A673 (cell line): ENCODE results near the gene C8G. TPM values are rescaled to one million over a fixed set of nuclear protein-coding genes. Genes with fewer than 3 reads are reported as not detected.

Experiments
- BruUV-seq: library from RNA; stranded (reverse); fragments of 400-500 nt; replicated peaks from 2 replicates; lab custom pipeline; 2021; lab: Mats Ljungman, UMichigan
- CTCF ChIA-PET: fragments of 300-600 bp; sonication (Branson Sonifier 250); formaldehyde crosslinking; loops from one replicate; lab custom pipeline; 2022; ENCODE audit warnings: antibody characterized with exemption; lab: Charles Lee
- POLR2A ChIA-PET: fragments of 300-600 bp; sonication (Branson Sonifier 250); formaldehyde crosslinking; loops from one replicate; lab custom pipeline; 2022; ENCODE audit warnings: antibody characterized with exemption; ENCODE audit not compliant: low non-redundant PET; lab: Charles Lee
- DNase-seq: peaks from one replicate; pipeline ENCODE4 v3.0.0-alpha.2; 2015; ENCODE audit warnings: low spot score
- H3K27ac ChIP-seq: fragments of 200-600 bp; sonication (generic); 2 replicates; pipeline ENCODE4 v1.5.1; 2016; ENCODE audit warnings: mixed run types, low read depth, mild to moderate bottlenecking, mixed read lengths, antibody characterized with exemption, low read length; ENCODE audit not compliant: poor library complexity, severe bottlenecking
- H3K27me3 ChIP-seq: fragments of 200-600 bp; sonication (generic); replicated peaks from 2 replicates; pipeline ENCODE4 v1.6.1; 2017; ENCODE audit warnings: mixed run types, low read depth, mild to moderate bottlenecking, mixed read lengths, antibody characterized with exemption, low read length; ENCODE audit not compliant: insufficient read depth, poor library complexity
- H3K36me3 ChIP-seq: fragments of 200-600 bp; sonication (generic); 2 replicates; pipeline ENCODE4 v1.6.1; 2016; ENCODE audit warnings: mixed run types, mild to moderate bottlenecking, mixed read lengths, antibody characterized with exemption, low read length; ENCODE audit not compliant: insufficient read depth, poor library complexity, severe bottlenecking
- H3K4me1 ChIP-seq: fragments of 200-600 bp; sonication (generic); 2 replicates; pipeline ENCODE4 v1.6.1; 2017; ENCODE audit warnings: mixed run types, mild to moderate bottlenecking, mixed read lengths, antibody characterized with exemption, low read length; ENCODE audit not compliant: insufficient read depth, poor library complexity, severe bottlenecking
- H3K4me3 ChIP-seq: fragments of 200-600 bp; sonication (generic); 2 replicates; pipeline ENCODE4 v1.5.1; 2016; ENCODE audit warnings: low read depth, mixed run types, mild to moderate bottlenecking, mixed read lengths, low read length; ENCODE audit not compliant: poor library complexity, severe bottlenecking
- H3K9me3 ChIP-seq: fragments of 200-600 bp; sonication (generic); 2 replicates; pipeline ENCODE4 v1.6.1; 2016; ENCODE audit warnings: mixed run types, low read depth, mild to moderate bottlenecking, mixed read lengths, antibody characterized with exemption, low read length; ENCODE audit not compliant: poor library complexity, severe bottlenecking
- CTCF ChIP-seq: fragments of 300-800, 200-600 bp; sonication (generic); conservative IDR thresholded peaks from 2 replicates; pipeline ENCODE4 v1.5.1; 2017; ENCODE audit warnings: low read depth, mild to moderate bottlenecking, antibody characterized with exemption, low read length, moderate library complexity, mixed read lengths
- EZH2 ChIP-seq: fragments of 200-600 bp; sonication (generic); IDR thresholded peaks from 2 replicates; pipeline ENCODE4 v1.6.1; 2017; ENCODE audit warnings: borderline replicate concordance, low read depth, mild to moderate bottlenecking, mixed read lengths, antibody characterized with exemption, low read length; ENCODE audit not compliant: poor library complexity, severe bottlenecking
- intact Hi-C: fragments of 100-400 bp; cut with micrococcal nuclease; formaldehyde crosslinking; loops from one replicate; pipeline ENCODE4 v1.10.0; 2022; ENCODE audit not compliant: unreplicated experiment
- total RNA-seq: library from RNA; stranded (reverse); gene quantifications from 2 replicates; pipeline ENCODE4 v1.2.3, GENCODE V29; 2021

C8G gene
- total RNA-seq, 1 experiment from 2014 or later = 0.75 TPM

GRCh38 chr9:136975644-136976043 is 30.6 kb downstream of the C8G start:
- TF ChIP-seq EZH2 = no peak
- TF ChIP-seq CTCF = peak; percentile 28; the same call in 1 of the 2 replicates
- DNase-seq = no peak
- POLR2A ChIA-PET = interaction anchor here (0.6 kb wide), 1 partner anchor 430 kb away, joined by 6 read pairs; no protein-coding TSS in a partner anchor
- no peak overlapping the region for H3K4me3 ChIP-seq
- no peak overlapping the region for H3K27ac ChIP-seq
- CTCF ChIA-PET = no interaction called here
- no peaks in the 10 kb centered on the region for H3K9me3 ChIP-seq
- no peaks in the 10 kb centered on the region for H3K4me1 ChIP-seq
- BruUV-seq = no TSS peak
- H3K36me3 ChIP-seq = no peaks in the 10 kb centered on the region
- no peaks in the 10 kb centered on the region for H3K27me3 ChIP-seq
- intact Hi-C loops = no loop called here

- H3K4me3 ChIP-seq = peak within 1 kb of the TSS; percentile 50
- H3K27me3 ChIP-seq = no peaks in the 10 kb centered on the region
- ChIA-PET POLR2A (no interaction called here), CTCF (no interaction called here)
- no peaks in the 10 kb centered on the region for H3K4me1 ChIP-seq
- no peaks in the 10 kb centered on the region for H3K9me3 ChIP-seq
- intact Hi-C loops = no loop called here
- no peaks in the 10 kb centered on the region for H3K36me3 ChIP-seq
- DNase-seq = no peak
- BruUV-seq = no TSS peak
- TF ChIP-seq CTCF (no peak), EZH2 (no peak)
- no peak within 1 kb of the TSS for H3K27ac ChIP-seq
Measured at GRCh38 chr9:136977223-136977622, 32.2 kb downstream of the C8G start, which contains the start of gene PTGDS. Gene PTGDS, plus strand, starts transcription at chr9:136977504. Its CDS starts 75 bp downstream, at chr9:136977579.

GRCh38 chr9:136977649-136978072 is 32.6 kb downstream of the C8G start:
- peak overlapping the region; percentile 50 for H3K4me3 ChIP-seq

More at GRCh38 chr9:136977649-136978072, 32.6 kb downstream of the C8G start:
- Histone ChIP-seq H3K36me3 (no peaks in the 10 kb centered on the region), H3K9me3 (no peaks in the 10 kb centered on the region), H3K27me3 (no peaks in the 10 kb centered on the region), H3K4me1 (no peaks in the 10 kb centered on the region), H3K27ac (no peak overlapping the region)
- TF ChIP-seq EZH2 = no peak
- no peak for TF ChIP-seq CTCF
- ChIA-PET CTCF (interaction anchor here (0.6 to 0.7 kb wide), 3 partner anchors 14 to 259 kb away, joined by 4 to 9 read pairs (median 8); partner anchors contain the start of gene NPDC1), POLR2A (no interaction called here)
- intact Hi-C loops = no loop called here
- BruUV-seq = no TSS peak
- no peak for DNase-seq
